ENCODE results near the gene LCN12.

Gene LCN12

DNA sequence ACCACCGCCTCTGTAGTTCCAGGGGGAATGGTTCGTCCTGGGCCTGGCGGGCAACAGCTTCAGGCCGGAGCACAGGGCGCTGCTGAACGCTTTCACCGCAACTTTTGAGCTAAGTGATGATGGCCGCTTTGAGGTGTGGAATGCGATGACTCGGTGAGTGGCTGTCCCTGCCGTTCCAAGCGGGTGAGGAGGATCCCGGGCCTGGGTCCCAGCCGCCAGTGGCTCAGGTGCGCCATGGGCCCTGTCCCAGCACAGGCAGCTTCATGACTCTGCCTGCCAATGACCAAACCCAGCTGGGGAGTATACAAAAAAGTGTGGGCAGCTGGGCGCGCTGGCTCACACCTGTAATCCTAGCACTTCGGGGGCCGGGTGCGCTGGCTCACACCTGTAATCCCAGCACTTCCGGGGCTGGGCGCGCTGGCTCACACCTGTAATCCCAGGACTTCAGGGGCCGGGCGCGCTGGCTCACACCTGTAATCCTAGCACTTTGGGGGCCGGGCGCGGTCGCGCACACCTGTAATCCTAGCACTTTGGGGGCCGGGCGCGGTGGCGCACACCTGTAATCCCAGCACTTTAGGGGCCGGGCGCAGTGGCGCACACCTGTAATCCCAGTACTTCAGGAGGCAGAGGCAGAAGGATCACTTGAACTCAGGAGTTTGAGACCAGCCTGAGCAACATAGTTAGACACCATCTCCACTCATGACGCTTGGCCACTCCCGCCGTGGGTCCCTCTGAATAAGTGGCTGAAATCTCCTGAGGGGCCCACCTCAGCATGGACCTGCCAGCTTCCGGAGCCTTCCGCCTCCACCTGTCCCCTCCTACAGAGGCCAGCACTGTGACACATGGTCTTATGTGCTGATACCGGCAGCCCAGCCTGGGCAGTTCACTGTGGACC is 1.1 kb downstream of the LCN12 start:
- Histone ChIP-seq H3K18ac (ENCODE audit: low read length) (no peak overlapping the region), H2BK15ac (ENCODE audit: low read length) (peak overlapping the region; percentile 75), H3K79me1 (ENCODE audit: low read depth, low read length) (no peaks in the 10 kb centered on the region), H2AK5ac (ENCODE audit: low read depth, low read length) (peak overlapping the region; percentile 90), H3K27me3 (ENCODE audit: control insufficient read depth in 3 of 3, insufficient read depth in 3 of 3, low read depth in 1 of 3, low read length in 3 of 3) (peaks cover 0 to 13% (median 0%) of the 10 kb centered on the region in 3 experiments), H3K4me2 (ENCODE audit: insufficient read depth, low read length, poor library complexity, severe bottlenecking) (no peak overlapping the region), H2BK12ac (ENCODE audit: low read length) (peak overlapping the region; percentile 73), H3K9ac (ENCODE audit: low read depth, low read length, poor library complexity) (no peak overlapping the region), H3K4ac (ENCODE audit: low read length) (no peak overlapping the region), H2AFZ (ENCODE audit: low read length) (no peak overlapping the region), H2BK120ac (ENCODE audit: low read depth, low read length) (no peak overlapping the region), H3K27ac (replicated peaks; ENCODE audit: low read length) (no peak overlapping the region), H2BK5ac (ENCODE audit: low read length) (peak overlapping the region; percentile 87), H3K4me3 (ENCODE audit: low read length in 2 of 2) (no peak overlapping the region), H3K23ac (ENCODE audit: low read depth, low read length, poor library complexity) (peak overlapping the region; percentile 43), H3K14ac (ENCODE audit: low read length) (no peak overlapping the region), H3K4me1 (ENCODE audit: control insufficient read depth in 2 of 2, insufficient read depth in 1 of 2, low read depth in 1 of 2, low read length in 2 of 2) (peaks cover 11 to 16% of the 10 kb centered on the region in 2 donors), H4K91ac (ENCODE audit: low read depth, low read length, poor library complexity) (no peak overlapping the region), H3K9me3 (replicated peaks in 1 of 2; ENCODE audit: control insufficient read depth in 2 of 2, insufficient read depth in 1 of 2, low read depth in 1 of 2, low read length in 2 of 2) (no peaks in the 10 kb centered on the region), H3K36me3 (replicated peaks in 1 of 2; ENCODE audit: control insufficient read depth in 2 of 2, insufficient read depth in 2 of 2, low read length in 2 of 2) (no peaks in the 10 kb centered on the region), H4K8ac (ENCODE audit: low read depth, low read length) (no peak overlapping the region)
- DNase-seq (ENCODE audit: low spot score): no peak
- WGBS, 2 donors (ENCODE audit: extremely low coverage in 2 of 2, insufficient read length in 2 of 2, insufficient replicate concordance in 1 of 2): no CpG with 5 or more reads among the region's 44 CpGs

DNA sequence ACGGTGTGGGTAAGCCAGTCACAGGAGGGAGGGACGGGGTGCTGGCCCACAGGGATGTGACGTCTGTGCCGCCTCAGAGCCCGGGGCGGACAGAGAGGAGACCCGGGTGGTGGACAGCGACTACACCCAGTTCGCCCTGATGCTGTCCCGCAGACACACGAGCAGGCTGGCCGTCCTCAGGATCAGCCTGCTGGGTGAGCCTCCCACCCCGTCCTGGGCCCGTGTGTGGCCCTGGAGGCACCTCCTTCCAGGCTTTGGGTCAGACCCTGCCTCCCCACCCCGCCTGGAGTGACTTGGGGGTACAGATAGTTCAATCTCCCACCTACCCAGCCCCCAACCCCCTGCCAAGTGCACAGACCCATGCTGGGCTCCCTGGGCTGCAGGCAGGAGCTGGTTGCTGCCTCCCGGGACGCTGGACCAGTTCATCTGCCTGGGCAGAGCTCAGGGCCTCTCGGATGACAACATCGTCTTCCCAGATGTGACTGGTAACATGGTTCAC is 1.7 kb downstream of the LCN12 start:
- H3K4me1 ChIP-seq (ENCODE audit: control insufficient read depth in 2 of 2, insufficient read depth in 1 of 2, low read depth in 1 of 2, low read length in 2 of 2): peaks cover 11 to 16% of the 10 kb centered on the region in 2 donors
- H2AFZ ChIP-seq (ENCODE audit: low read length): no peak overlapping the region
- H2AK5ac ChIP-seq (ENCODE audit: low read depth, low read length): peak overlapping the region; percentile 90
- peak overlapping the region; percentile 87 for H2BK5ac ChIP-seq (ENCODE audit: low read length)
- H3K4me3 ChIP-seq (ENCODE audit: low read length in 2 of 2): peak overlapping the region in 1 of 2 donors; percentile 12
- H3K79me1 ChIP-seq (ENCODE audit: low read depth, low read length): peaks cover 2% of the 10 kb centered on the region
- no peak overlapping the region for H3K27ac ChIP-seq (replicated peaks; ENCODE audit: low read length)
- WGBS, 2 donors (ENCODE audit: extremely low coverage in 2 of 2, insufficient read length in 2 of 2, insufficient replicate concordance in 1 of 2): no CpG with 5 or more reads among the region's 19 CpGs
- no peaks in the 10 kb centered on the region for H3K36me3 ChIP-seq (replicated peaks in 1 of 2; ENCODE audit: control insufficient read depth in 2 of 2, insufficient read depth in 2 of 2, low read length in 2 of 2)
- no peak overlapping the region for H2BK120ac ChIP-seq (ENCODE audit: low read depth, low read length)
- peak overlapping the region; percentile 38 for H3K18ac ChIP-seq (ENCODE audit: low read length)
- peak overlapping the region; percentile 3 for H3K9ac ChIP-seq (ENCODE audit: low read depth, low read length, poor library complexity)
- peak overlapping the region; percentile 43 for H3K23ac ChIP-seq (ENCODE audit: low read depth, low read length, poor library complexity)
- no peaks in the 10 kb centered on the region for H3K9me3 ChIP-seq (replicated peaks in 1 of 2; ENCODE audit: control insufficient read depth in 2 of 2, insufficient read depth in 1 of 2, low read depth in 1 of 2, low read length in 2 of 2)
- no peak overlapping the region for H4K8ac ChIP-seq (ENCODE audit: low read depth, low read length)
- H3K14ac ChIP-seq (ENCODE audit: low read length): no peak overlapping the region
- H4K91ac ChIP-seq (ENCODE audit: low read depth, low read length, poor library complexity): no peak overlapping the region
- no peak overlapping the region for H3K4ac ChIP-seq (ENCODE audit: low read length)
- H3K27me3 ChIP-seq (ENCODE audit: control insufficient read depth in 3 of 3, insufficient read depth in 3 of 3, low read depth in 1 of 3, low read length in 3 of 3): peaks cover 0 to 13% (median 0%) of the 10 kb centered on the region in 3 experiments
- peak overlapping the region; percentile 43 for H2BK15ac ChIP-seq (ENCODE audit: low read length)
- peak overlapping the region; percentile 2 for H2BK12ac ChIP-seq (ENCODE audit: low read length)
- no peak for DNase-seq (ENCODE audit: low spot score)
- no peak overlapping the region for H3K4me2 ChIP-seq (ENCODE audit: insufficient read depth, low read length, poor library complexity, severe bottlenecking)

DNA sequence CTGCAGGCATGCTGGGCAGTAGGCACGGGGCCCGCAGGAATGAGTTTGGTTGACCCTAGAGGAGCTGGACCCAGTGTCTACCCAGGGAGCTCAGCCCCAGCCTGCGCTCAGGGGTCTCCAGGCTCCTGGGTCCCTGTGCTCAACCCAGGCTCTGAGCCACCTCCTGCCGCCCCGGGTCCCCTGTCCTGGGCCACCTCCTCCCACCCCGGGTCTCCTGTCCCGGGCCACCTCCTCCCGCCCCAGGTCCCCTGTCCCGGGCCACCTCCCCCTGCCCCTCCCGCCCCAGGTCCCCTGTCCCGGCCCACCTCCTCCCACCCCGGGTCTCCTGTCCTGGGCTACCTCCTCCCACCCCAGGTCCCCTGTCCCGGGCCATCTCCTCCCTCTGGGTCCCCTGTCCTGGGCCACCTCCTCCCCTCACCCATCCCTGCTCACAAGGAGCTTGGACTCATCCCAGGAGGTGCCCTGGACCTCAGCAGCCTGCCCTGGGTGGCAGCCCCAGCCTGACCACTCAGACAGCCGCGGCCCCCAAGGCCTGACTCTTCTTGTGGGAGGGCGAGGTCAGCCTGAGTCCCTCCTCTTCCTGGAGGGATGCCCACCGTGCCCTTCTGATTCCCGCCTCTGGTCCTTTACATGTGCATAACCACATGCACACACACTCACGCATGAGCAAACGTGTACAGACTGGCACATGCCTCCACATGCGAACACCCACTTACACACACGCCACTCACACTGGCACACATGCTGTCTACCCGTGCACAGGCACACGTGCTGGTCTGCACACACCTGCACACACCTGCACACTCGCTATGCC is 2.4 kb downstream of the LCN12 start:
- Histone ChIP-seq H3K18ac (ENCODE audit: low read length) (peak overlapping the region; percentile 38), H4K91ac (ENCODE audit: low read depth, low read length, poor library complexity) (no peak overlapping the region), H4K8ac (ENCODE audit: low read depth, low read length) (peak overlapping the region; percentile 48), H2AFZ (ENCODE audit: low read length) (no peak overlapping the region), H3K14ac (ENCODE audit: low read length) (peak overlapping the region; percentile 56), H2BK12ac (ENCODE audit: low read length) (no peak overlapping the region), H2AK5ac (ENCODE audit: low read depth, low read length) (peak overlapping the region; percentile 94), H3K4ac (ENCODE audit: low read length) (peak overlapping the region; percentile 6), H3K9me3 (replicated peaks in 1 of 2; ENCODE audit: control insufficient read depth in 2 of 2, insufficient read depth in 1 of 2, low read depth in 1 of 2, low read length in 2 of 2) (no peaks in the 10 kb centered on the region), H2BK15ac (ENCODE audit: low read length) (peak overlapping the region; percentile 99), H3K23ac (ENCODE audit: low read depth, low read length, poor library complexity) (peak overlapping the region; percentile 93), H3K4me3 (ENCODE audit: low read length in 2 of 2) (peak overlapping the region in 1 of 2 donors; percentile 3), H3K36me3 (replicated peaks in 1 of 2; ENCODE audit: control insufficient read depth in 2 of 2, insufficient read depth in 2 of 2, low read length in 2 of 2) (no peaks in the 10 kb centered on the region), H3K4me2 (ENCODE audit: insufficient read depth, low read length, poor library complexity, severe bottlenecking) (no peak overlapping the region), H3K4me1 (ENCODE audit: control insufficient read depth in 2 of 2, insufficient read depth in 1 of 2, low read depth in 1 of 2, low read length in 2 of 2) (peaks cover 9 to 14% of the 10 kb centered on the region in 2 donors), H3K9ac (ENCODE audit: low read depth, low read length, poor library complexity) (peak overlapping the region; percentile 38), H3K27ac (replicated peaks; ENCODE audit: low read length) (no peak overlapping the region), H2BK120ac (ENCODE audit: low read depth, low read length) (no peak overlapping the region), H2BK5ac (ENCODE audit: low read length) (peak overlapping the region; percentile 87), H3K79me1 (ENCODE audit: low read depth, low read length) (peaks cover 2% of the 10 kb centered on the region), H3K27me3 (ENCODE audit: control insufficient read depth in 3 of 3, insufficient read depth in 3 of 3, low read depth in 1 of 3, low read length in 3 of 3) (peaks cover 0 to 14% (median 0%) of the 10 kb centered on the region in 3 experiments)
- no CpG with 5 or more reads among the region's 25 CpGs for WGBS, 2 donors (ENCODE audit: extremely low coverage in 2 of 2, insufficient read length in 2 of 2, insufficient replicate concordance in 1 of 2)
- DNase-seq (ENCODE audit: low spot score): no peak
